Measurements from ENCODE around the gene CLEC4M. TPM values are rescaled to one million over a fixed set of nuclear protein-coding genes. Genes with fewer than 3 reads are reported as not detected.

The CLEC4M gene
- total RNA-seq, 1 experiment from 2014 or later: not detected

GRCh38 chr19:7817801-7818200 is 54.8 kb downstream of the CLEC4M start:
- H3K36me3 Mint-ChIP-seq (ENCODE audit: insufficient read depth in 1 of 3, low read depth in 3 of 3): no peaks in the 10 kb centered on the region
- Histone ChIP-seq H3K14ac (ENCODE audit: insufficient read depth, low read length) (no peak overlapping the region), H3K27me3 (ENCODE audit: insufficient read depth, low read length) (no peaks in the 10 kb centered on the region; the same call in 1 of the 2 replicates), H2BK15ac (ENCODE audit: low read depth, low read length) (no peak overlapping the region), H3K18ac (ENCODE audit: insufficient read length, low read depth, low read length) (no peak overlapping the region), H3K4ac (ENCODE audit: low read depth, low read length) (no peak overlapping the region), H3K4me1 (ENCODE audit: insufficient read depth, low read length) (no peaks in the 10 kb centered on the region), H2AFZ (ENCODE audit: low read length) (no peak overlapping the region), H3K79me2 (ENCODE audit: insufficient read depth, low read length) (no peaks in the 10 kb centered on the region), H2BK20ac (ENCODE audit: low read depth, low read length, poor library complexity, severe bottlenecking) (no peak overlapping the region), H4K91ac (ENCODE audit: insufficient read length, low read depth, low read length) (no peak overlapping the region), H3K79me1 (ENCODE audit: insufficient read depth, low read depth, low read length, poor library complexity, severe bottlenecking) (no peaks in the 10 kb centered on the region), H4K8ac (replicated peaks; ENCODE audit: insufficient read length, low read depth, low read length) (no peak overlapping the region), H3K9me3 (ENCODE audit: control insufficient read depth, low read depth, low read length) (peaks cover 7% of the 10 kb centered on the region), H3K56ac (ENCODE audit: insufficient read length, low read depth, low read length) (no peak overlapping the region), H4K20me1 (ENCODE audit: control insufficient read depth, insufficient read depth, insufficient read length) (no peaks in the 10 kb centered on the region), H3K4me2 (ENCODE audit: insufficient read depth, insufficient read length, low read length) (no peak overlapping the region), H3K27ac (ENCODE audit: insufficient read length, low read depth, low read length) (no peak overlapping the region), H3T11ph (ENCODE audit: low read length) (no peak overlapping the region), H3K9ac (ENCODE audit: extremely low read depth, insufficient read length, low read length) (no peak overlapping the region), H2AK5ac (ENCODE audit: insufficient read length, low read length) (no peak overlapping the region), H3K23me2 (ENCODE audit: insufficient read length, low read depth, low read length, poor library complexity, severe bottlenecking) (no peaks in the 10 kb centered on the region), H2BK5ac (ENCODE audit: insufficient read length, low read length) (no peak overlapping the region), H2BK12ac (ENCODE audit: insufficient read length, low read depth, low read length) (no peak overlapping the region), H2BK120ac (ENCODE audit: low read depth, low read length, poor library complexity, severe bottlenecking) (no peak overlapping the region), H3K23ac (ENCODE audit: insufficient read length, low read depth, low read length) (no peak overlapping the region), H4K5ac (ENCODE audit: insufficient read length, low read depth, low read length) (no peak overlapping the region)
- WGBS (ENCODE audit: extremely low coverage, insufficient read length, low lambda C conversion rate): no CpG with 5 or more reads among the region's 1 CpG
- H3K4me3 Mint-ChIP-seq: no peak overlapping the region
- no peak for TF ChIP-seq CTCF (conservative IDR thresholded peaks at IDR 0.05)
- H3K9me3 Mint-ChIP-seq: peaks cover 3 to 20% of the 10 kb centered on the region in 2 experiments; a peak in 4 of 5 replicates
- DNase-seq: no peak
- H3K27ac Mint-ChIP-seq: no peak overlapping the region
- peaks cover 67% of the 10 kb centered on the region for H3K27me3 Mint-ChIP-seq (ENCODE audit: low read depth)
- H3K4me1 Mint-ChIP-seq: no peaks in the 10 kb centered on the region

All from H9 (cell line).